ENCODE measurements around the gene MARCHF2. TPM values are rescaled to one million over a fixed set of nuclear protein-coding genes. Genes with fewer than 3 reads are reported as not detected.

The MARCHF2 gene
- total and polyA plus RNA-seq, 2 donors (not counting 3 experiments of a cell fraction or from before 2014, with no cell fraction given) = 43.5 to 91.9 TPM

- H3K36me3 ChIP-seq (ENCODE audit: control insufficient read depth in 2 of 2, extremely low read depth in 1 of 2, insufficient read depth in 2 of 2, low read length in 2 of 2) = peaks cover 20 to 21% of the 10 kb centered on the region in 2 experiments
- no peak overlapping the region for H3K9ac ChIP-seq (replicated peaks; ENCODE audit: extremely low read depth, insufficient read depth, low read length)
- no peak overlapping the region for H3K4me3 ChIP-seq (replicated peaks in 1 of 3; ENCODE audit: insufficient read depth in 1 of 3, low read depth in 1 of 3, low read length in 3 of 3)
- no peak for DNase-seq (ENCODE audit: low read depth, low spot score)
- ChIA-PET CTCF (interaction anchor here (0.5 to 0.6 kb wide), 2 partner anchors 106 to 1746 kb away, joined by 4 to 5 read pairs; no protein-coding TSS in a partner anchor), POLR2A (no interaction called here)
- intact Hi-C loops (cut with micrococcal nuclease) (loop anchor here (5.0 kb wide), 1 partner anchor 52 kb away; no protein-coding TSS in a partner anchor), dilution Hi-C loops (cut with MboI; ENCODE audit: extremely low pct_ligation_motif_present, low sequenced_read_pairs) (no loop called here)
- peaks cover 48% of the 10 kb centered on the region for H3K4me1 ChIP-seq (ENCODE audit: control insufficient read depth, extremely low read depth, insufficient read depth, low read length)
- H4K20me1 ChIP-seq (replicated peaks; ENCODE audit: control insufficient read depth, extremely low read depth, insufficient read depth, low read length) = peaks cover 39% of the 10 kb centered on the region
- no peak for FAIRE-seq
- BruUV-seq (replicated peaks) = no TSS peak
- H3K9me3 ChIP-seq (replicated peaks; ENCODE audit: control insufficient read depth, insufficient read depth, low read length) = no peaks in the 10 kb centered on the region
- peaks cover 100% of the 10 kb centered on the region for H3K79me2 ChIP-seq (ENCODE audit: control insufficient read depth, insufficient read depth, low read length)
- H3K27me3 ChIP-seq (ENCODE audit: control insufficient read depth in 2 of 2, insufficient read depth in 2 of 2, low read length in 2 of 2) = no peaks in the 10 kb centered on the region
- no peaks in the 10 kb centered on the region for H3K9me1 ChIP-seq (replicated peaks; ENCODE audit: control insufficient read depth, extremely low read depth, insufficient read depth, low read length)
- no peak overlapping the region for H2AFZ ChIP-seq (ENCODE audit: low read depth, low read length)
- TF ChIP-seq POLR2AphosphoS5 (IDR thresholded peaks at IDR 0.05; ENCODE audit: insufficient read depth, low read depth, low read length) (no peak), GATA2 (IDR thresholded peaks at IDR 0.05; ENCODE audit: insufficient read depth, insufficient read length, low read depth, low read length) (no peak), FOS (IDR thresholded peaks at IDR 0.05; ENCODE audit: borderline replicate concordance, insufficient read depth, low read length) (no peak), MYC (IDR thresholded peaks at IDR 0.05; ENCODE audit: low read depth, low read length) (no peak), CTCF (IDR thresholded peaks at IDR 0.05; ENCODE audit: extremely low read depth in 1 of 2, insufficient read depth in 1 of 2, low read depth in 1 of 2, low read length in 2 of 2) (no peak), POLR2A (IDR thresholded peaks at IDR 0.05; ENCODE audit: low read depth, low read length) (no peak), MAX (IDR thresholded peaks at IDR 0.05; ENCODE audit: insufficient read depth, insufficient read length) (no peak), EZH2 (IDR thresholded peaks at IDR 0.05; ENCODE audit: borderline replicate concordance, low read depth, low read length, severe bottlenecking) (no peak), JUN (IDR thresholded peaks at IDR 0.05; ENCODE audit: borderline replicate concordance, insufficient read depth, insufficient read length, low read depth) (no peak)
- H3K4me2 ChIP-seq (ENCODE audit: insufficient read depth, low read length) = no peak overlapping the region
- H3K27ac ChIP-seq (ENCODE audit: insufficient read depth, low read depth, low read length) = no peak overlapping the region
Measured at GRCh38 chr19:8455018-8455417, 41.9 kb downstream of the MARCHF2 start.
